AG04449 (cell line): Measurements from ENCODE around the gene ROBO4.

ENCODE experiments used
- CTCF ChIA-PET: fragments of 350-600 bp; formaldehyde crosslinking; extraction: SDS; loops from one replicate; lab custom pipeline; 2021; ENCODE audit warnings: antibody characterized with exemption; lab: Yijun Ruan, JAX
- POLR2A ChIA-PET: fragments of 400-600, 350-600 bp; formaldehyde crosslinking; extraction: SDS; loops from one replicate; lab custom pipeline; 2020; ENCODE audit warnings: antibody characterized with exemption, inconsistent platforms; lab: Yijun Ruan, JAX
- DNase-seq: peaks from one replicate; pipeline ENCODE4 v3.0.0-alpha.2; 2010; ENCODE audit warnings: low read depth, low spot score
- H3K4me3 ChIP-seq: 2 replicates; pipeline ENCODE4 v1.5.1; 2011; ENCODE audit warnings: low read depth, mild to moderate bottlenecking, control low read depth, low read length
- CTCF ChIP-seq: IDR thresholded peaks from one replicate; pipeline ENCODE4 v1.5.1; 2011; ENCODE audit warnings: mild to moderate bottlenecking, moderate library complexity, low read length, control low read depth, inconsistent platforms; ENCODE audit not compliant: insufficient read depth; ENCODE audit errors: missing control alignments

ROBO4 gene

GRCh38 chr11:124844664-124845079 is 53.0 kb downstream of the ROBO4 start:
- DNase-seq, result no peak
- CTCF ChIA-PET, result interaction anchor here (0.6 to 4.7 kb wide), 5 partner anchors 9 to 200 kb away, joined by 3 to 27 read pairs (median 6); partner anchors contain the start of gene ROBO3
- H3K4me3 ChIP-seq, result no peak overlapping the region
- TF ChIP-seq CTCF, result no peak
- POLR2A ChIA-PET, result no interaction called here

- no peak for DNase-seq
- ChIA-PET CTCF (interaction anchor here (1.2 to 4.7 kb wide), 3 partner anchors 23 to 199 kb away, joined by 3 to 27 read pairs (median 6); partner anchors contain the start of gene ROBO3), POLR2A (no interaction called here)
- TF ChIP-seq CTCF, result no peak
- H3K4me3 ChIP-seq, result no peak overlapping the region
Observed at GRCh38 chr11:124843616-124843910, 54.1 kb downstream of the ROBO4 start.

DNA sequence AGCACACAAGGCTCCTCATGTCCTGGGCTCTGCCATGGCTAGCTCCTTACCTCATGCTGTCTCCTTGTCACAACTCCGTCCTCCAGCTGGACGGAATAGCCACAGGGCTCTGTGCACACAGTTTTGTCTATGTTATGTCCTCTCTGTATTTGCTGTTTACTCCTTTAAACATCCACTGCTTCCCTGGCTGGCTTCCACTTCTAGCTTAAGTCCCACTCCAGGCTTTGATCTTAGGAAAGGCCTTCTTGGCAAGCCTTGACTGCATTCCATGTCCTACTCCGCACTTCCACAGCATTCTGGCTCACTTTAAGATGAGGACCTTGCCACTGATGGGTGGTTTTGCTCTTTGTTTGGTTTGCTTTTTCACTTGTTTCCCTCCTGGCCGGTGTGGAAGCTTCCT is 55.4 kb downstream of the ROBO4 start:
- ChIA-PET CTCF (no interaction called here), POLR2A (interaction anchor here (1.0 kb wide), 1 partner anchor 34 kb away, joined by 3 read pairs; no protein-coding TSS in a partner anchor)
- H3K4me3 ChIP-seq, result no peak overlapping the region
- TF ChIP-seq CTCF, result no peak
- DNase-seq, result no peak

- H3K4me3 ChIP-seq, result no peak overlapping the region
- no peak for DNase-seq
- POLR2A ChIA-PET, result interaction anchor here (1.0 kb wide), 1 partner anchor 35 kb away, joined by 3 read pairs; no protein-coding TSS in a partner anchor
- TF ChIP-seq CTCF, result no peak
- CTCF ChIA-PET, result interaction anchor here (1.2 kb wide), 1 partner anchor 25 kb away, joined by 8 read pairs; no protein-coding TSS in a partner anchor
Observed at GRCh38 chr11:124841840-124842239, 55.8 kb downstream of the ROBO4 start.

DNA sequence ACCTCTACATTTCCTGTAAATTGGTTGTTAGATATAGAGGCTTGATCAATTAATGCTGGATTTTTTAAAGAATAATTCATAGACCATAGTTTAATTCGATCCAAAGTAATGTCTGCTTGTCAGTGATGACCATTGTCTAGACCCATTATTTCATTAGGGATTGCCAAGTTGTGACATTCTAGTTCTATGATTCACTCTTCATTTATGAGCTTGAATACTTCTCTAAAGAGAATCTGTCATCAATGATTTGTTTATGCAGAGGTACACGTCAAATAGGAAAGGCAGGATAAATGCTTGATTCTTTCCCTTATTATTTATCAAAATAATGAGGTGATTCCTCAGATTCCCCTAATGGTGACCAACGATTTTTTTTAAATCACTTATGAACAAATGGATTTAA is 56.5 kb downstream of the ROBO4 start:
- no peak for TF ChIP-seq CTCF
- ChIA-PET CTCF (interaction anchor here (1.2 to 9.0 kb wide), 2 partner anchors 26 to 197 kb away, joined by 8 to 102 read pairs; no protein-coding TSS in a partner anchor), POLR2A (no interaction called here)
- no peak for DNase-seq
- H3K4me3 ChIP-seq, result no peak overlapping the region

DNA sequence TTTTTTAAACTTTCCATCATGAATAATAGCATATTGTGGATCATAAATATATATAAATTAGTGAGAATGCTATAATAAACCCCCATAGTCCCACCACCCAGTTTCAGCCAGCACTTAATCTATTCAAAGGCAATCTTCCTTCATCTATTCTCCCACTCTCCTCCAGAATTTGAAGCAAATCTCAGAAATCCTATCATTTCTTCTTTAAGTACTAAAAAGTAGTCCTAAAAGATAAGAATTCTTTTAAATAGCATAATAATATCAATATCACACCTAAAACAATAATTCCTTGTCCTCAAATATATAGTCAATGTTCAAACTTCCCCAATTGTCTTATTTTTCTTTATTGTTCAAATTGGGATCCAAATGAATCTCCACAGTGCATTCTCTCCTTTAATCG is 57.0 kb downstream of the ROBO4 start:
- TF ChIP-seq CTCF, result no peak
- ChIA-PET CTCF (interaction anchor here (1.2 to 9.0 kb wide), 5 partner anchors 15 to 197 kb away, joined by 6 to 102 read pairs (median 31); partner anchors contain the start of gene ROBO3), POLR2A (no interaction called here)
- no peak for DNase-seq
- H3K4me3 ChIP-seq, result no peak overlapping the region
